Testis (tissue), 3 donors: Measurements from ENCODE around the gene EMX2. TPM values are rescaled to one million over a fixed set of nuclear protein-coding genes. Genes with fewer than 3 reads are reported as not detected.

Source experiments
- DNase-seq: peaks from one replicate; pipeline ENCODE4 v3.0.0-alpha.2; 2019
- H3K27ac ChIP-seq, 2 donors: fragments of 200-600 bp; sonication (generic); one replicate each; pipeline ENCODE4 v1.5.1; 2019
- H3K27me3 ChIP-seq: fragments of 200-600 bp; sonication (generic); one replicate; pipeline ENCODE4 v1.5.1; 2019
- H3K36me3 ChIP-seq: fragments of 200-600 bp; sonication (generic); one replicate; pipeline ENCODE4 v1.5.1; 2017; ENCODE audit warnings: low read depth; ENCODE audit errors: missing control alignments
- H3K4me1 ChIP-seq: fragments of 200-600 bp; sonication (generic); one replicate; pipeline ENCODE4 v1.5.1; 2019
- H3K4me3 ChIP-seq, 2 donors: fragments of 200-600 bp; sonication (generic); one replicate each; pipeline ENCODE4 v1.5.1; 2017 to 2019
- H3K9me3 ChIP-seq: fragments of 200-600 bp; sonication (generic); one replicate; pipeline ENCODE4 v1.5.1; 2017
- CTCF ChIP-seq, 3 experiments: fragments of 450-650 bp in 2 of 3; fragments of 200-600 bp in 1 of 3; sonication (generic) in 1 of 3; IDR thresholded peaks; one replicate each; pipeline ENCODE4 v1.5.1; 2016 to 2019; ENCODE audit warnings: antibody characterized with exemption in 3 of 3, mild to moderate bottlenecking in 2 of 3, moderate library complexity in 1 of 3
- POLR2A ChIP-seq: fragments of 450-650 bp; IDR thresholded peaks from one replicate; pipeline ENCODE4 v1.6.1; 2017; ENCODE audit warnings: antibody characterized with exemption, mild to moderate bottlenecking, moderate library complexity
- WGBS, 2 donors: methylation state at CpG; one replicate each; pipeline ENCODE4 v1.1.5; 2018; 5-methylcytosine and 5-hydroxymethylcytosine counted together
- intact Hi-C: fragments of 100-400 bp; cut with DNase I; formaldehyde crosslinking; loops from one replicate; pipeline ENCODE4 v1.15.1; 2023; ENCODE audit warnings: low total_unique reads
- polyA plus RNA-seq: library from polyadenylated mRNA; stranded (reverse); fragments of 350-450 nt; fragmentation: Illumina TruSeq; extraction: RNeasy Lipid Tissue Mini Kit (QIAGEN cat#74804); gene quantifications from one replicate; pipeline ENCODE4 v1.2.3, GENCODE V29; 2014; ENCODE audit warnings: low read depth, low replicate concordance; ENCODE audit not compliant: insufficient read depth
- total RNA-seq, 2 donors: library from RNA; depleted of rRNA; stranded (reverse); fragments of >200 nt; gene quantifications; one replicate each; pipeline ENCODE4 v1.2.3, GENCODE V29; 2016

Gene EMX2
- total and polyA plus RNA-seq, 3 donors from 2014 or later, result 1.5 to 6.9 (median 1.9) TPM

DNA sequence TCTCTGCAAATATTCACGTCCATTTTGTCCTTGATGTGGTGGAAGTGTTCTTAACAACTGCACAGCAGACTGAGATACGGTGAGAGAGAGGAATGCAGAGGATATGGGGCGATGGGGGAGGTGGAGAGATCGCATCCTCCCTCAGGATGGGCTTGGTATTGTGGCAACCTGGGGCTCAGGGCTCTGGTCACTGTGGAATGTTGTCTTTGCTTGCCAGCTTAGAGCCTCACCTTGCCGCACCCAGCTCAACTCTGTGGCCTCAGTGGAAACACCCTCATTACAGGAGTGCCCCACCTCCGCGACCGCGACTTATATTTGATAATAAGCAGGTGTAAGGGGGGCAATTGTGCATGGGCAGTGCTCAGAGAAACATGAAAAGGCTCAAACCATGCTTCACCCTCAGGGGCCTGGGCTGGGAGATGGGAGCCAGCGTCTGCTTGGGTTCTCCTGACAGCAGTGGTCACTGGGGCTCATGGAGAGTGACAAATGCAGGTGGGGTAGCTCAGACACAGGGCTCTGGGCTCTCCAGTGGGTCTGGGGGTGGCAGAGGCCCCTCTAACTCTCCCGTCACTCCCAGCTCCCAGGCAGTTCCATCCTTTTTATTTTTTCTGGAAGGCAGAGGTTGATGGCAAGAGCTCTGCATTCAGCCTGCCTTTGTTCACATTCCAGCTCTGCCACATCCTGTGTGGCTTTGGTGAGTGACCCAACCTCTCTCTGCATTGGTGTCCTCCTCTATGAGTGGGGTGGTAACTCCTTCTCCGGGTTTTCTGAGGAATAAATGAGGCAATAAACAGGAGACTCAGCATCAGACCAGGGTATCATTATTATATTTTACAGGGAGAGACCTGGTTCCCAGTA, 43.1 kb upstream of the EMX2 start:
- 77 to 79% methylated on average over 11 to 12 of the region's 12 CpGs for WGBS, 2 donors
- no peak for TF ChIP-seq POLR2A
- TF ChIP-seq CTCF (IDR thresholded peaks at IDR 0.05), result no peak
- DNase-seq, result no peak
- Histone ChIP-seq H3K27ac (no peak overlapping the region), H3K4me1 (no peaks in the 10 kb centered on the region), H3K4me3 (no peak overlapping the region), H3K27me3 (no peaks in the 10 kb centered on the region), H3K9me3 (no peaks in the 10 kb centered on the region), H3K36me3 (no peaks in the 10 kb centered on the region)
- intact Hi-C loops, result no loop called here

- Histone ChIP-seq H3K27ac (no peak overlapping the region), H3K4me1 (no peaks in the 10 kb centered on the region), H3K27me3 (no peaks in the 10 kb centered on the region), H3K4me3 (no peak overlapping the region), H3K36me3 (no peaks in the 10 kb centered on the region), H3K9me3 (no peaks in the 10 kb centered on the region)
- intact Hi-C loops, result no loop called here
- TF ChIP-seq POLR2A (no peak), CTCF (IDR thresholded peaks at IDR 0.05) (no peak)
- DNase-seq, result no peak
- WGBS, 2 donors, result 87 to 94% methylated on average over 5 of the region's 5 CpGs
Observed at GRCh38 chr10:117500456-117500855, 42.1 kb upstream of the EMX2 start.

- 77 to 92% methylated on average over 8 to 12 of the region's 12 CpGs for WGBS, 2 donors
- Histone ChIP-seq H3K27me3 (no peaks in the 10 kb centered on the region), H3K27ac (no peak overlapping the region), H3K4me3 (no peak overlapping the region), H3K36me3 (no peaks in the 10 kb centered on the region), H3K9me3 (no peaks in the 10 kb centered on the region), H3K4me1 (no peaks in the 10 kb centered on the region)
- TF ChIP-seq POLR2A (no peak), CTCF (IDR thresholded peaks at IDR 0.05) (no peak)
- intact Hi-C loops, result no loop called here
- DNase-seq, result no peak
Observed at GRCh38 chr10:117501460-117502035, 41.0 kb upstream of the EMX2 start.

DNA sequence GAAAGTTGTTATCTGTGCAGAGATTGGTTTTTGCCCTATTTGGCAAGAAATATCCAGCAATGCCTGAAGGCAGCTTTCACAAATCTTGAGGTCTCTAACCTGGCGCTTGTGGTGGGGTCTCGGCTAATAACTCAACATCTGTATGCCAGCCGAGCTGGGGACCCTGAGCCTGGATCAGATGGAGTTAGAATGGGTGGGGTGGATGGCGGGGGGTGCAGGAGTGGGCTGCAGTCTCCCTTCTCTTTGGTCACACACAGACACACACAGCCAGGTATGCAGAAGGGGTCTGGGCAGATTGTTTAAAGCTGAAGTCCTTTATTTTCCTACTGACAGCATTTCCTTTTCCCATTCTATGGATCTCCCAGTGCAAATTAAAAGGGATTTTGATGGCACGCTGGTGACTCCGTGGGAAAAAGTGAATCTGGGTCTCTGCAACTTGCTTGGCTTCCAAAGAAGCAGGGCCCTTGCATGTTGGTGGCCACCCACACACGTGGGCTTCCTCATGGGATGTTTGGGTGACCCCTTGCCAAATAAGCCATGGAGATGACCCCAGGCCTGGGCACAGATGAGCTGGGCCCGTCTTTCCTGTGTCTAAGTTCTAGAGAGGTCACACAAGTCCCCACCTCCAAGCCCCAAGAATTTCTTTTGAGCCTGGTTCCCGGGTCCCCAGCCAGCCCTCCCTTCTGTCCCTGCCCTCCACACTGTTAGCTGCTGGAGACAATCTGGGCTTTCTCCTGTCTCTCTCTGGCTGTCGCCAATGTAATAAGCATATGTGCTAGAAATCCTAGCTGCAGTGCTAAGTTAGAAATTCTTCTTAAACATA, 39.9 kb upstream of the EMX2 start:
- Histone ChIP-seq H3K4me3 (no peak overlapping the region), H3K9me3 (no peaks in the 10 kb centered on the region), H3K36me3 (no peaks in the 10 kb centered on the region), H3K27me3 (no peaks in the 10 kb centered on the region), H3K27ac (no peak overlapping the region), H3K4me1 (no peaks in the 10 kb centered on the region)
- 73% methylated on average over 10 of the region's 10 CpGs for WGBS, 2 donors
- TF ChIP-seq CTCF (IDR thresholded peaks at IDR 0.05) (no peak), POLR2A (no peak)
- intact Hi-C loops, result no loop called here
- no peak for DNase-seq
